ENCODE measurements around the gene VAV2.

VAV2 gene

GRCh38 chr9:133981958-133982681, 10.0 kb downstream of the VAV2 start:
- Mint-ChIP-seq H3K4me1 (ENCODE audit: low read depth) (no peaks in the 10 kb centered on the region), H3K36me3 (ENCODE audit: low read depth) (no peaks in the 10 kb centered on the region), H3K27me3 (no peaks in the 10 kb centered on the region), H3K9me3 (no peaks in the 10 kb centered on the region), H3K4me3 (no peak overlapping the region), H3K27ac (no peak overlapping the region)

GRCh38 chr9:133981589-133981957, 10.6 kb downstream of the VAV2 start:
- Mint-ChIP-seq H3K9me3 (no peaks in the 10 kb centered on the region), H3K27ac (no peak overlapping the region), H3K27me3 (no peaks in the 10 kb centered on the region), H3K4me1 (ENCODE audit: low read depth) (no peaks in the 10 kb centered on the region), H3K36me3 (ENCODE audit: low read depth) (no peaks in the 10 kb centered on the region), H3K4me3 (no peak overlapping the region)

GRCh38 chr9:133980864-133981588, 11.1 kb downstream of the VAV2 start:
- H3K4me3 Mint-ChIP-seq = no peak overlapping the region
- H3K4me1 Mint-ChIP-seq (ENCODE audit: low read depth) = no peaks in the 10 kb centered on the region
- H3K27ac Mint-ChIP-seq = no peak overlapping the region
- no peaks in the 10 kb centered on the region for H3K27me3 Mint-ChIP-seq
- no peaks in the 10 kb centered on the region for H3K36me3 Mint-ChIP-seq (ENCODE audit: low read depth)
- no peaks in the 10 kb centered on the region for H3K9me3 Mint-ChIP-seq

GRCh38 chr9:133979921-133980863, 11.9 kb downstream of the VAV2 start:
- H3K4me1 Mint-ChIP-seq (ENCODE audit: low read depth) = no peaks in the 10 kb centered on the region
- H3K36me3 Mint-ChIP-seq (ENCODE audit: low read depth) = no peaks in the 10 kb centered on the region
- H3K27me3 Mint-ChIP-seq = no peaks in the 10 kb centered on the region
- H3K4me3 Mint-ChIP-seq = no peak overlapping the region
- H3K9me3 Mint-ChIP-seq = no peaks in the 10 kb centered on the region
- no peak overlapping the region for H3K27ac Mint-ChIP-seq

- Mint-ChIP-seq H3K27me3 (no peaks in the 10 kb centered on the region), H3K27ac (no peak overlapping the region), H3K4me1 (ENCODE audit: low read depth) (no peaks in the 10 kb centered on the region), H3K4me3 (no peak overlapping the region), H3K9me3 (no peaks in the 10 kb centered on the region), H3K36me3 (ENCODE audit: low read depth) (no peaks in the 10 kb centered on the region)
Measured at GRCh38 chr9:133979273-133979920, 12.7 kb downstream of the VAV2 start.

- no peak overlapping the region for H3K27ac Mint-ChIP-seq
- no peak overlapping the region for H3K4me3 Mint-ChIP-seq
- no peaks in the 10 kb centered on the region for H3K27me3 Mint-ChIP-seq
- H3K4me1 Mint-ChIP-seq (ENCODE audit: low read depth) = no peaks in the 10 kb centered on the region
- H3K36me3 Mint-ChIP-seq (ENCODE audit: low read depth) = no peaks in the 10 kb centered on the region
- no peaks in the 10 kb centered on the region for H3K9me3 Mint-ChIP-seq
Measured at GRCh38 chr9:133978899-133979272, 13.2 kb downstream of the VAV2 start.

- no peaks in the 10 kb centered on the region for H3K36me3 Mint-ChIP-seq (ENCODE audit: low read depth)
- H3K27me3 Mint-ChIP-seq = no peaks in the 10 kb centered on the region
- no peak overlapping the region for H3K27ac Mint-ChIP-seq
- peaks cover 4% of the 10 kb centered on the region for H3K4me1 Mint-ChIP-seq (ENCODE audit: low read depth)
- no peak overlapping the region for H3K4me3 Mint-ChIP-seq
- no peaks in the 10 kb centered on the region for H3K9me3 Mint-ChIP-seq
Measured at GRCh38 chr9:133978226-133978898, 13.8 kb downstream of the VAV2 start.

- Mint-ChIP-seq H3K27ac (no peak overlapping the region), H3K9me3 (no peaks in the 10 kb centered on the region), H3K4me1 (ENCODE audit: low read depth) (peaks cover 8% of the 10 kb centered on the region), H3K4me3 (no peak overlapping the region), H3K36me3 (ENCODE audit: low read depth) (no peaks in the 10 kb centered on the region), H3K27me3 (no peaks in the 10 kb centered on the region)
Measured at GRCh38 chr9:133977421-133978201, 14.5 kb downstream of the VAV2 start.

- Mint-ChIP-seq H3K4me1 (ENCODE audit: low read depth) (peaks cover 8% of the 10 kb centered on the region), H3K4me3 (no peak overlapping the region), H3K27me3 (no peaks in the 10 kb centered on the region), H3K9me3 (no peaks in the 10 kb centered on the region), H3K27ac (no peak overlapping the region), H3K36me3 (ENCODE audit: low read depth) (no peaks in the 10 kb centered on the region)
Measured at GRCh38 chr9:133976887-133977286, 15.2 kb downstream of the VAV2 start.

- H3K4me1 Mint-ChIP-seq (ENCODE audit: low read depth) = peaks cover 8% of the 10 kb centered on the region
- H3K4me3 Mint-ChIP-seq = no peak overlapping the region
- H3K36me3 Mint-ChIP-seq (ENCODE audit: low read depth) = no peaks in the 10 kb centered on the region
- no peak overlapping the region for H3K27ac Mint-ChIP-seq
- H3K9me3 Mint-ChIP-seq = no peaks in the 10 kb centered on the region
- H3K27me3 Mint-ChIP-seq = no peaks in the 10 kb centered on the region
Measured at GRCh38 chr9:133976191-133976861, 15.8 kb downstream of the VAV2 start.

- Mint-ChIP-seq H3K27ac (no peak overlapping the region), H3K9me3 (no peaks in the 10 kb centered on the region), H3K27me3 (no peaks in the 10 kb centered on the region), H3K4me3 (no peak overlapping the region), H3K4me1 (ENCODE audit: low read depth) (peaks cover 8% of the 10 kb centered on the region), H3K36me3 (ENCODE audit: low read depth) (no peaks in the 10 kb centered on the region)
Measured at GRCh38 chr9:133975511-133975910, 16.6 kb downstream of the VAV2 start.

- H3K4me3 Mint-ChIP-seq = no peak overlapping the region
- no peaks in the 10 kb centered on the region for H3K9me3 Mint-ChIP-seq
- no peaks in the 10 kb centered on the region for H3K27me3 Mint-ChIP-seq
- H3K36me3 Mint-ChIP-seq (ENCODE audit: low read depth) = no peaks in the 10 kb centered on the region
- no peak overlapping the region for H3K27ac Mint-ChIP-seq
- H3K4me1 Mint-ChIP-seq (ENCODE audit: low read depth) = peaks cover 8% of the 10 kb centered on the region
Measured at GRCh38 chr9:133974631-133975341, 17.3 kb downstream of the VAV2 start.

All from stimulated activated naive CD8-positive, alpha-beta T cell treated with anti-CD3 and anti-CD28 coated beads, Interleukin-15, Interleukin-2, amounts not matched to agents 100 ng/mL and 50 ng/mL, for 24 hours (primary cell).